ENCODE data around the gene CHN2.

Gene CHN2

GRCh38 chr7:29370531-29371314, 176.1 kb downstream of the CHN2 start:
- DNase-seq = no peak

DNA sequence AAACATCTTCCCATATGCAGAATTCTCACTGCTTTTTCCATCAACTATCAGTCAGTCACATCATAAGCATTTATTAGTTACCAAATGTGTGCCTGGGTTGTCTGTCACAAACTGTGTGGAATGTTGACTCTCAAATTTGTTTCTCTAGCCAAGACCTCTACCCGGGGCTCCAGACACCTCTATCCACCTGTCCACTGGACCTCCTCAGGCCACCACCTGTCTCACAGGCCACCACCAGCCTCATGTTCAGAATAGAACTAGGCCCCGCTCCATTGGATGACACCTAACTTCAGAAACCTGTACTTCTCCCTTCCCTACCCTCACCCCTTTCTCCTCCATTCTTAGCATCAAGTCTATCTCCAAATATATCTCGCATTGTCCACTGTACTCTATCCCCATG, 176.9 kb downstream of the CHN2 start:
- DNase-seq = no peak

GRCh38 chr7:29372351-29373090, 177.9 kb downstream of the CHN2 start:
- DNase-seq = no peak

- DNase-seq = no peak
Observed at GRCh38 chr7:29375641-29376562, 181.3 kb downstream of the CHN2 start.

GRCh38 chr7:29377718-29378117, 183.1 kb downstream of the CHN2 start:
- no peak for DNase-seq

DNA sequence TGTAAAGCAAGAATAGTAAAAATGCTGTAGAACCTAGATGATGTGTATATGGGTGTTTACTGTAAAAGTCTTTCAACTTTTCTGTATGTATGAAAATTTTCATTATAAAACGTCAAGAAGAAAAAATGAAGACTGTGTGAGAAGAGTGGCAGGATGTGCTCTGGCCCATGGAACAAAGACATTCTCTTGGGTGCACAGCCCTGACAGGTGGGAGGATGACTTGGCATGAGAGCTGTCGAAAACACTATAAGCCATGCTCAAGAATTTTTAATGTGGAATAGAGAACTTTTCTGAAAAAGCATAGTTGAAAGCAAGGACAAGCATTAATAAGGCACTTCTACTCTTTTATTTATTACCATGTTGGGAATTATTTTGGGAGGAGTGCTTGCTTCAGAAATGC, 185.0 kb downstream of the CHN2 start:
- DNase-seq = no peak

- no peak for DNase-seq
Observed at GRCh38 chr7:29381206-29382094, 186.9 kb downstream of the CHN2 start.

DNA sequence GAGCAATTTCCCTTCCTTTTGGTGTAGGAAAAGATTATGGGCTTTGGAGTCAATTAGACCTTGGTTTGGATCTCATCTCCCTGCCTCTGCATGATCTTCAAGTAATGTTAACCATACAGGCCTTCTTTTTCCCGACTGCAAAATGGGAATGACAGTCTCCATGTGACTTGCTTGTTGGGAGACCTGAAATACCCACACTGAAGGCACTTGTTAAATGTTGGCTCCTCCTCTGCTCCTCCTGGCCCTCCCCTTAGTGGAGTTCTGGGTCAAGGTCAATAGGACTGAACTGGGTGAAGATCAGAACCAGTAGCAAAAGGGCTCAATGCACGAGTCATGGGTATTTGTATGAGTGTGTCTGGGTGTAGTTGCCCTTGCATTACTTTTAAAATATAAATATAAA, 189.7 kb downstream of the CHN2 start:
- no peak for DNase-seq

DNA sequence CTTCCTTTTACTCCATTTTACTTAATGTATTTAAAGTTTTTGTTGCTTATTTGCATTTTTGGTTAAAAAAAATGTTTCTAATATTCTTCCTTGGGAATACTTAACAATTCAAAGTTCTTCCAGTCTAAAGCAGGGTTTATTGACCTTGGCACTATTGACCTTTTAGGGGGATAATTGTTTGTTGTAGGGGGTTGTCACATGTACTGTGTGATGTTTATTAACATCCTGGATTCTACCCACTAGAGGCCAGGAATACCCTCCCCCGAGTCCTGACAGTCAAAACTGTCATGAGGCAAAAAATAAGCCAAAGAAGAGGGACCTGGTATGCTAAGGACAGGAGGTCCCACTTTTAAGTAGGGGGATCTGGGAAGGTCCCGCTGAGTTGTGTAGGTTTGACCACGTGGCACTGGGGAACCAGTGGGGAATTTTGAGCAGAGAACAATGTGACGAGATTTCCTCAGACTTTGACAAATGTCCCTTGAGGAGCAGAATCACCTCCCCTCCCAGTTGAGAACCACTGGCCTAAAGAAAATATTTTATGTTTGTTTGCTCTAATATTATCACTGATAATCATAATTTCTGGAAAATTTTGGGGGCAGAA, 190.7 kb downstream of the CHN2 start:
- no peak for DNase-seq

GRCh38 chr7:29386196-29386765, 191.7 kb downstream of the CHN2 start:
- DNase-seq = no peak

DNA sequence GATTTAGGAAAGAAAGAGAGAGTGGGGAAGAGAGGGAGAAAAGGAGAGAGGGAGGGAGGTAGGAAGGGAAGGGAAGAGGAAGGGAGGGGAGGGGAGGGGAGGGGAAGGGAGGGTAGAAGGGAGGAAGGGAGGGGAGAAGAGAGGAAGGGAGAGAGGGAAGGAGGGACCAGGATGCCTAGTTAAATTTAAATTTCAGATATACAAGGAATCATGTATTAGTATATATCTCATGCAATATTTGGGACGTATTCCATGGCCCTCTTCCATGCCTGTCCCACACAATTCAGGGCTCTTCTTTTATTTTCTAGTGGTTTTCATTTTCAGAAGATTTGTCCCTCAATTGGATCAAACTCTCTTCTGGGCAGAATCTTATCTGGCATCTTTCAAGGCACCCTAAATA, 196.7 kb downstream of the CHN2 start:
- DNase-seq = no peak

GRCh38 chr7:29394321-29394720, 199.7 kb downstream of the CHN2 start:
- DNase-seq = no peak

DNA sequence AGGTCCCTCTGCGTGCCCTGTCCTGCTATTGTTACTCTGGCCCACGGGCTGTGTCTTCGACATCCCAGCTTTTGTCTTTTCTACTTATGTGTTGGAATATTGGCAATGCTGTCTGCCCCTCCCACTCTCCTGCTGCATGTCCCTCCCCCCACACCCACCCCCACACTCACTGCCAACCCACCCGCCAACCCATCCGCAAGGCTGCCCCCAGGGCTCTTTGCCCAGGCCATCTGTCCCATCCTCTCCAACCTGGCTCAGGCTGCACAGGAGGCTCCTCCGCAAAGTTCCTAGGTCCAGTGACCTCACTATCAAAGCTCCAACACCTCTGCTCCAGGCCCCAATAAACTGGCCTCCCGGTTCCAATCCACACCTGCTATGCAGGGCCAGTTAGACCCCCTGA, 202.0 kb downstream of the CHN2 start:
- DNase-seq = no peak

- DNase-seq = no peak
Observed at GRCh38 chr7:29397398-29397797, 202.8 kb downstream of the CHN2 start.

- DNase-seq = no peak
Observed at GRCh38 chr7:29398011-29398410, 203.4 kb downstream of the CHN2 start.

GRCh38 chr7:29400437-29400836, 205.9 kb downstream of the CHN2 start:
- DNase-seq = no peak

DNA sequence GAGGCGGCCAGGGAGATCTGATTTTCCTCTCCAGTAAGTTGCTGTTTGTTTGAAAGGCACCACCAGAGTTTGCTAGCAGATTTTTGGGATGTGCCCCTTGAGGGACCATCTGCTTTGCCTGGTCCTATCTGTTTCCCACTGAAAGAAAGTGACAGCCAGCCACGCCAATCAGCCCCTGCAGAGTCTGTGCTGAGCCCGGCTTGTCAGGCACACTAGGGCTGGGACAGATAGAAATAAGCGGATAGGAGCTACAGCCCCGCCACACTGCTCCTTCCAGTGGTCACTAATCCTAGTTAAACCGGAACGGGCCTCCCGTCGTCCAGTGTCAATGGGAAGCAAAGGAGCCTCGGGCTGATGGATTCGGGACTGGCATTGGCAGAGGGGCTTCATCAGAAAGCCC, 207.2 kb downstream of the CHN2 start:
- no peak for DNase-seq

DNA sequence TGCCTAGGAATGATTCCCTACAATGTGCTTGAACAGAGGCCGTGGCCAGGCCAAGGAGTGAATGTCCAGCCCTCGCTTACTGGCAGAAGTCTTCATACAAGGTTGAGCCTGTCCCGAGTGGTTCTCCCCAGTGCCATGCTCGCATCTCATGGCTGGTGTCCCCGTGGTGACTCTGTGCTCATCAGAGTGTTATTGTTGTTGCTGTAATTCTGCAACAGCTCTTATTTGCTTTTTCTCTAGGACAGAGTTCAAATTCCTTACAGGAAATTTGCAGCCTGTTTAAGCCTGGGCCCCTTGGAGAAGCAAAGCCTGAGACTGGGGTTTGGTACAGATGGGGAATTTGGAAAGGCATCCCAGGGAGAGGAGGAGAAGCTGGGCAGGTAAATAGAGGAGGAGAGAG, 211.3 kb downstream of the CHN2 start:
- no peak for DNase-seq

- no peak for DNase-seq
Observed at GRCh38 chr7:29406366-29406765, 211.8 kb downstream of the CHN2 start.

DNA sequence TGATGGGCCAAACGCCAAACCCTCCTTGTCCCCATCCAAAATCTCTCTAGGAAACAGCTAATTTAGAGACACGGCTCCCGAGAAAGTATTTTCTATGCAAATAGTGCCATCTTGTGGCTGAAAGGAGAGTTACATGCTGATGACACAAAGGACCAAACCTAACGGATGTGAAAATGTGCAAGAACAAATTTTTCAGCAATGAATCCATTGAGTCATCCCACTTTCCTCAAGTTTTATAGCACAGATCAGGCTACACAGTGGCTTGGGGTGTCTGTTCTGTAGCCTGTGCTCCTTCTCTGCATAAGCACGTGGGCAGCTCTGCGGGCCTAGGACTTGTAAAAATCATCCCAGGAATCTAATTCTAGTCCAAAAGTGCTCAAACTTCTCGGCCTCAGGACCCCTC, 214.3 kb downstream of the CHN2 start:
- DNase-seq = peak; percentile 41 to 73

DNA sequence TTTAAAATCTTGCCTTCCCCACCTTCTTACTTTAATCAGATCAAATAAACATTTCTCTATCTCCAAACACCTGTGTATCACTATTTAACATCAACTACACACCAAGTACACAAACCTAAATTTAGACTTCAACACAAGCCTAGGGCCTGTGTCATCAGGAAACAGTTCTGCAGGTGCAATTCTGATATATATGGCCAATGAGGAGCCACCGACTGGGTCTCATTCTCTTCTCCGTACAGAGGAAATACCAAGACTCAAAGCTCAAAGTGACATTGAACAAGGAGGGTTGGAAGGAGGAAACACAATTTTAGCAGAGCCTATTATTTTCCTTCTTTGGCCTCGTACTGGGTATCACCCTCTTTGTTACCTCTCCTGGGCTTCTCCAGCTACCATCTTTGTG, 216.4 kb downstream of the CHN2 start:
- DNase-seq = no peak

DNA sequence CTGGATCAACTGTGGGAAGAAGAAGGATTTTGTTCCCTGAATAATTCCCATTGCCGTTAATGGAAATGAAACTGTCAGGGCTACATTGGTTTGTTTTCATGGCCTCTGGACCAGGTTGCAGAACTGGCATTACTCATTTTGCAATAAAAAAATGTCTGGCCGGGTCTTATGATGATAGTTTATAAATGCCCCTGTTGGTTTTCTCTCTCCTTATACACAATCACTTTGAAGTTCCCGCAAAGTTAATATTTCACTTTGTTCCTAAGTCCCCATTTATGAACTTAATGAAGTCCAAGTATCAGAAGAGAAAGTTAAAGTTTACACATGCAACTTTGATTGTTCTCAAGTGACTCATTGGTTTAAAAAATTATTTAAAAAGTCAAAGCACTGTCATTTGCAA, 218.3 kb downstream of the CHN2 start:
- DNase-seq = no peak
